Endothelial cell of umbilical vein (primary cell): Measurements from ENCODE around the gene CLASP2. TPM values are rescaled to one million over a fixed set of nuclear protein-coding genes. Genes with fewer than 3 reads are reported as not detected.

Source experiments
- BruUV-seq: library from RNA; stranded (reverse); fragments of 400-500 nt; replicated peaks from 2 replicates; lab custom pipeline; 2021; lab: Mats Ljungman, UMichigan
- CTCF ChIA-PET: fragments of 300-600, 350-600 bp; sonication (Branson Sonifier 250); formaldehyde crosslinking; loops from one replicate; lab custom pipeline; 2021; ENCODE audit warnings: antibody characterized with exemption, inconsistent platforms; lab: Charles Lee
- POLR2A ChIA-PET: fragments of 300-600, 350-600 bp; sonication (Branson Sonifier 250); formaldehyde crosslinking; loops from one replicate; lab custom pipeline; 2021; ENCODE audit warnings: antibody characterized with exemption, inconsistent platforms; lab: Charles Lee
- DNase-seq: peaks from one replicate; pipeline ENCODE4 v3.0.0-alpha.2; 2011; ENCODE audit warnings: low read depth, low spot score
- FAIRE-seq: peaks from 2 replicates; lab custom pipeline; 2011; peaks lifted over from hg19 to GRCh38; lab: Jason Lieb, UNC
- H2AFZ ChIP-seq: 2 replicates; pipeline ENCODE4 v1.6.0; 2012; ENCODE audit warnings: low read depth, low read length, control low read depth, inconsistent platforms
- H3K27ac ChIP-seq: 2 replicates; pipeline ENCODE4 v1.5.1; 2011; ENCODE audit warnings: low read depth, mild to moderate bottlenecking, control low read depth, low read length, moderate library complexity; ENCODE audit not compliant: insufficient read depth
- H3K27me3 ChIP-seq, 2 experiments: 2 replicates each; pipeline versions ENCODE4 v1.6.0 to v1.6.1; 2011; ENCODE audit warnings: low read length in 2 of 2, mixed read lengths in 1 of 2; ENCODE audit not compliant: control insufficient read depth in 2 of 2, insufficient read depth in 2 of 2
- H3K36me3 ChIP-seq, 2 experiments: 2 replicates in 1 of 2; 3 replicates in 1 of 2; pipeline ENCODE4 v1.5.1; 2011; ENCODE audit warnings: low read length in 2 of 2, mild to moderate bottlenecking in 1 of 2, moderate library complexity in 1 of 2; ENCODE audit not compliant: control insufficient read depth in 2 of 2, insufficient read depth in 2 of 2; ENCODE audit errors: extremely low read depth in 1 of 2
- H3K4me1 ChIP-seq: 3 replicates; pipeline ENCODE4 v1.5.1; 2011; ENCODE audit warnings: mild to moderate bottlenecking, low read length; ENCODE audit not compliant: control insufficient read depth, insufficient read depth; ENCODE audit errors: extremely low read depth
- H3K4me2 ChIP-seq: 2 replicates; pipeline ENCODE4 v1.6.1; 2011; ENCODE audit warnings: low read length, control low read depth, mixed read lengths; ENCODE audit not compliant: insufficient read depth
- H3K4me3 ChIP-seq, 3 experiments: fragments of 200-600 bp in 1 of 3; sonication (generic), shearing (Covaris generic) in 1 of 3; replicated peaks in 1 of 3; 2 replicates each; pipeline ENCODE4 v1.5.1; 2011 to 2016; ENCODE audit warnings: control low read depth in 3 of 3, low read length in 3 of 3, mild to moderate bottlenecking in 2 of 3, inconsistent platforms in 1 of 3, low read depth in 1 of 3, moderate library complexity in 1 of 3; ENCODE audit not compliant: insufficient read depth in 1 of 3
- H3K79me2 ChIP-seq: 2 replicates; pipeline ENCODE4 v1.6.0; 2012; ENCODE audit warnings: low read length, inconsistent platforms; ENCODE audit not compliant: control insufficient read depth, insufficient read depth
- H3K9ac ChIP-seq: replicated peaks from 2 replicates; pipeline ENCODE3; 2011; ENCODE audit warnings: low read length, control low read depth; ENCODE audit not compliant: insufficient read depth; ENCODE audit errors: extremely low read depth
- H3K9me1 ChIP-seq: replicated peaks from 3 replicates; pipeline ENCODE4 v1.6.0; 2011; ENCODE audit warnings: mild to moderate bottlenecking, low read length; ENCODE audit not compliant: control insufficient read depth, insufficient read depth; ENCODE audit errors: extremely low read depth
- H3K9me3 ChIP-seq: replicated peaks from 2 replicates; pipeline ENCODE4 v1.5.1; 2012; ENCODE audit warnings: low read length, inconsistent platforms; ENCODE audit not compliant: control insufficient read depth, insufficient read depth
- H4K20me1 ChIP-seq: replicated peaks from 2 replicates; pipeline ENCODE3; 2011; ENCODE audit warnings: mild to moderate bottlenecking, low read length; ENCODE audit not compliant: control insufficient read depth, insufficient read depth; ENCODE audit errors: extremely low read depth
- EZH2 ChIP-seq: IDR thresholded peaks from 2 replicates; pipeline ENCODE4 v1.6.1; 2012; ENCODE audit warnings: borderline replicate concordance, low read depth, mild to moderate bottlenecking, moderate library complexity, low read length, inconsistent platforms; ENCODE audit not compliant: severe bottlenecking
- GATA2 ChIP-seq: IDR thresholded peaks from 2 replicates; pipeline ENCODE4 v1.7.0; 2011; ENCODE audit warnings: low read depth, mild to moderate bottlenecking, moderate library complexity, mixed read lengths, low read length; ENCODE audit not compliant: insufficient read length, insufficient read depth
- MYC ChIP-seq: IDR thresholded peaks from one replicate; pipeline ENCODE4 v1.6.1; 2011; ENCODE audit warnings: mild to moderate bottlenecking, low read depth, low read length
- POLR2A ChIP-seq: IDR thresholded peaks from 2 replicates; pipeline ENCODE4 v1.6.1; 2012; ENCODE audit warnings: low read depth, mild to moderate bottlenecking, control low read depth, low read length
- POLR2AphosphoS5 ChIP-seq: IDR thresholded peaks from 2 replicates; pipeline ENCODE4 v1.6.1; 2012; ENCODE audit warnings: low read depth, mild to moderate bottlenecking, control low read depth, low read length, moderate library complexity; ENCODE audit not compliant: insufficient read depth
- dilution Hi-C: fragments of 300-500 bp; cut with MboI; formaldehyde crosslinking; loops from one replicate; pipeline ENCODE4 v1.15.0; 2019; ENCODE audit warnings: low sequenced_read_pairs; ENCODE audit not compliant: extremely low pct_ligation_motif_present
- intact Hi-C: fragments of 100-400 bp; cut with micrococcal nuclease; formaldehyde crosslinking; loops from one replicate; pipeline ENCODE4 v1.10.0; 2022
- polyA plus RNA-seq, 4 experiments: library from polyadenylated mRNA; depleted of rRNA in 3 of 4; stranded (reverse) in 3 of 4; unstranded in 1 of 4; fragments of >200 nt; gene quantifications; 2 replicates each; pipeline versions ENCODE4 v1.2.1 to v1.2.3, GENCODE V29; 2011 to 2012; ENCODE audit warnings: missing spikeins in 1 of 4
- total RNA-seq: library from RNA; stranded (reverse); gene quantifications from 2 replicates; pipeline ENCODE4 v1.2.3, GENCODE V29; 2021
- TF ChIP-seq, protein P1 (sequence below): IDR thresholded peaks from 2 replicates; pipeline ENCODE4 v1.6.1; 2011; ENCODE audit not compliant: insufficient read depth, insufficient read length
- TF ChIP-seq, protein P2 (sequence below), 2 donors: IDR thresholded peaks; 1 replicate in 1 of 2; 2 replicates in 1 of 2; pipeline ENCODE4 v1.5.1; 2011; ENCODE audit warnings: low read length in 2 of 2, mild to moderate bottlenecking in 2 of 2, moderate library complexity in 2 of 2, control low read depth in 1 of 2, inconsistent platforms in 1 of 2, low read depth in 1 of 2; ENCODE audit not compliant: insufficient read depth in 1 of 2; ENCODE audit errors: extremely low read depth in 1 of 2

Gene CLASP2
- total and polyA plus RNA-seq, 2 donors (not counting 3 experiments of a cell fraction or from before 2014, with no cell fraction given): 15.0 to 55.0 TPM

DNA sequence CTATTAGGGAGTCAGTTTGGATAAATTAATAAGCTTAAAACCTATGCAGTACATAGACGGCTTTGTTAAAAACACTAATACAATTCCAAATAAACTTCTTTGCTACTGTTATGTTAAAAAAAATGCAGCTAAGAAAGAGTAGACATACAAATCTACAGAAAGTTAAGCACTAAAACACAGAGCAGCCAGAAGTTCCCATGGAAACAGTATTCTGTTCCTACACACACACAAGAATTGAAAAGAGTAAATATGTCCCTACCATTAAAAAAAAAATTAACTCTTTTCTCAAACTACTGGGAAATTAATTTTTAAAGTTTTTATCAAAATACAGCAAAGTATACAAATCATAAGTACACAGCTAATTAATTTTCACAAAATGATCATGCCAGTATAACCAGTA lies 71.6 kb downstream of the CLASP2 start:
- Histone ChIP-seq H3K4me2 (no peak overlapping the region), H3K27me3 (no peaks in the 10 kb centered on the region), H3K4me3 (no peak overlapping the region), H3K9me1 (no peaks in the 10 kb centered on the region), H3K4me1 (peaks cover 5% of the 10 kb centered on the region), H3K9me3 (no peaks in the 10 kb centered on the region), H3K36me3 (no peaks in the 10 kb centered on the region), H3K79me2 (peaks cover 2% of the 10 kb centered on the region), H4K20me1 (no peaks in the 10 kb centered on the region), H3K9ac (no peak overlapping the region), H3K27ac (no peak overlapping the region), H2AFZ (no peak overlapping the region)
- ChIA-PET CTCF (interaction anchor here (0.6 to 3.4 kb wide), 6 partner anchors 10 to 141 kb away, joined by 3 to 24 read pairs (median 8); no protein-coding TSS in a partner anchor), POLR2A (no interaction called here)
- TF ChIP-seq, protein P1, sequence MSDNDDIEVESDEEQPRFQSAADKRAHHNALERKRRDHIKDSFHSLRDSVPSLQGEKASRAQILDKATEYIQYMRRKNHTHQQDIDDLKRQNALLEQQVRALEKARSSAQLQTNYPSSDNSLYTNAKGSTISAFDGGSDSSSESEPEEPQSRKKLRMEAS: no peak
- TF ChIP-seq POLR2A: no peak
- no peak for TF ChIP-seq EZH2
- no peak for TF ChIP-seq MYC
- no peak for TF ChIP-seq GATA2
- TF ChIP-seq, protein P2, sequence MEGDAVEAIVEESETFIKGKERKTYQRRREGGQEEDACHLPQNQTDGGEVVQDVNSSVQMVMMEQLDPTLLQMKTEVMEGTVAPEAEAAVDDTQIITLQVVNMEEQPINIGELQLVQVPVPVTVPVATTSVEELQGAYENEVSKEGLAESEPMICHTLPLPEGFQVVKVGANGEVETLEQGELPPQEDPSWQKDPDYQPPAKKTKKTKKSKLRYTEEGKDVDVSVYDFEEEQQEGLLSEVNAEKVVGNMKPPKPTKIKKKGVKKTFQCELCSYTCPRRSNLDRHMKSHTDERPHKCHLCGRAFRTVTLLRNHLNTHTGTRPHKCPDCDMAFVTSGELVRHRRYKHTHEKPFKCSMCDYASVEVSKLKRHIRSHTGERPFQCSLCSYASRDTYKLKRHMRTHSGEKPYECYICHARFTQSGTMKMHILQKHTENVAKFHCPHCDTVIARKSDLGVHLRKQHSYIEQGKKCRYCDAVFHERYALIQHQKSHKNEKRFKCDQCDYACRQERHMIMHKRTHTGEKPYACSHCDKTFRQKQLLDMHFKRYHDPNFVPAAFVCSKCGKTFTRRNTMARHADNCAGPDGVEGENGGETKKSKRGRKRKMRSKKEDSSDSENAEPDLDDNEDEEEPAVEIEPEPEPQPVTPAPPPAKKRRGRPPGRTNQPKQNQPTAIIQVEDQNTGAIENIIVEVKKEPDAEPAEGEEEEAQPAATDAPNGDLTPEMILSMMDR (IDR thresholded peaks at IDR 0.05; ENCODE audit: extremely low read depth in 1 of 2, insufficient read depth in 1 of 2, low read depth in 1 of 2, low read length in 2 of 2): no peak
- no peak for TF ChIP-seq POLR2AphosphoS5
- FAIRE-seq (no peak), DNase-seq (no peak)
- BruUV-seq: no TSS peak
- intact Hi-C loops: no loop called here
- dilution Hi-C loops: no loop called here
